ENCODE measurements around the gene REEP1. TPM values are rescaled to one million over a fixed set of nuclear protein-coding genes. Genes with fewer than 3 reads are reported as not detected.
"Not testable (repeated sequence)": the region's sequence is repeated elsewhere in the genome, so short reads cannot be mapped to it uniquely, and the experiment has no call there.

The REEP1 gene
- total RNA-seq, 1 experiment from 2014 or later: 4.1 TPM

GRCh38 chr2:86345783-86346370 is 8.5 kb upstream of the REEP1 start:
- not testable (repeated sequence) for DNase-seq (ENCODE audit: low read depth)

GRCh38 chr2:86344404-86344803 is 7.0 kb upstream of the REEP1 start:
- DNase-seq (ENCODE audit: low read depth): no peak

- no peak for DNase-seq (ENCODE audit: low read depth)
Measured at GRCh38 chr2:86342488-86342887, 5.1 kb upstream of the REEP1 start.

GRCh38 chr2:86341470-86341869 is 4.0 kb upstream of the REEP1 start:
- no peak for DNase-seq (ENCODE audit: low read depth)

- no peak for DNase-seq (ENCODE audit: low read depth)
Measured at GRCh38 chr2:86338778-86339295, 1.4 kb upstream of the REEP1 start.

GRCh38 chr2:86336675-86337243 is 667 bp downstream of the REEP1 start:
- no peak for DNase-seq (ENCODE audit: low read depth)

- no peak for DNase-seq (ENCODE audit: low read depth)
Measured at GRCh38 chr2:86335865-86336674, 1.4 kb downstream of the REEP1 start.

GRCh38 chr2:86333378-86333777 is 4.0 kb downstream of the REEP1 start:
- no peak for DNase-seq (ENCODE audit: low read depth)

- DNase-seq (ENCODE audit: low read depth): no peak
Measured at GRCh38 chr2:86332654-86333053, 4.8 kb downstream of the REEP1 start.

- DNase-seq (ENCODE audit: low read depth): no peak
Measured at GRCh38 chr2:86331384-86331783, 6.0 kb downstream of the REEP1 start.

- no peak for DNase-seq (ENCODE audit: low read depth)
Measured at GRCh38 chr2:86330001-86330400, 7.4 kb downstream of the REEP1 start.

GRCh38 chr2:86323273-86324021 is 14.0 kb downstream of the REEP1 start:
- no peak for DNase-seq (ENCODE audit: low read depth)

GRCh38 chr2:86319700-86320580 is 17.5 kb downstream of the REEP1 start:
- no peak for DNase-seq (ENCODE audit: low read depth)

- DNase-seq (ENCODE audit: low read depth): no peak
Measured at GRCh38 chr2:86315084-86315483, 22.3 kb downstream of the REEP1 start.

- DNase-seq (ENCODE audit: low read depth): peak; percentile 47
Measured at GRCh38 chr2:86314125-86314524, 23.3 kb downstream of the REEP1 start.

GRCh38 chr2:86313341-86313740 is 24.1 kb downstream of the REEP1 start:
- no peak for DNase-seq (ENCODE audit: low read depth)

- no peak for DNase-seq (ENCODE audit: low read depth)
Measured at GRCh38 chr2:86311879-86312278, 25.5 kb downstream of the REEP1 start.

- no peak for DNase-seq (ENCODE audit: low read depth)
Measured at GRCh38 chr2:86309966-86310365, 27.5 kb downstream of the REEP1 start.

GRCh38 chr2:86308984-86309695 is 28.3 kb downstream of the REEP1 start:
- no peak for DNase-seq (ENCODE audit: low read depth)

- no peak for DNase-seq (ENCODE audit: low read depth)
Measured at GRCh38 chr2:86308356-86308755, 29.1 kb downstream of the REEP1 start.

All from Daoy (cell line).